ENCODE data around the gene METTL24.

Gene METTL24

DNA sequence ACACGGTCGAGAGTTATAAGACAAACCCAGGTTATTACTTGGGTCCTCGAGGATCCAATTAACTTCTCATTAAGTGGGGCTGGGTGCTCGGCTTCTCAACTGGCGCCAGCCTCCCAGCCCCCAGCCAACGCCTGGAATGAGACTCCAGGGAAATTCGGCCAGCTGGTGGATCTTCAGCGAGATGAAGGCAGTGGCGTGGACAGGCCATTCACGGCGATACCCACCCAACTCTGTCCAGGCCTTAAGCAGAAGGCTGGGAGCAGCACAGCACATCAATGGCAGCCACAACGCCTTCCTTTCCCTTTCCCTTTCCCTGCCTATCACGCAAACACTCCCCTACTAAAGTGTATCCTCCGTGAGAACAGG is 868 bp downstream of the METTL24 start:
- Histone ChIP-seq H3K9me2 (replicated peaks; ENCODE audit: low read depth, low read length) (no peaks in the 10 kb centered on the region), H3K9me3 (ENCODE audit: insufficient read depth, low read depth, low read length) (peaks cover 3% of the 10 kb centered on the region; the same call in 1 of the 2 replicates), H2AFZ (ENCODE audit: low read length) (no peak overlapping the region), H3F3A (ENCODE audit: low read depth) (no peaks in the 10 kb centered on the region), H3K79me2 (ENCODE audit: insufficient read depth, low read length) (no peaks in the 10 kb centered on the region), H3K27me3 (ENCODE audit: insufficient read depth, low read length, poor library complexity, severe bottlenecking) (no peaks in the 10 kb centered on the region), H3K4me3 (ENCODE audit: low read length, poor library complexity, severe bottlenecking) (no peak overlapping the region), H3K4me2 (ENCODE audit: low read depth, low read length, poor library complexity, severe bottlenecking) (no peak overlapping the region), H3K9ac (ENCODE audit: low read depth, low read length, poor library complexity, severe bottlenecking) (no peak overlapping the region), H3K4me1 (ENCODE audit: insufficient read depth, low read length, poor library complexity, severe bottlenecking) (peaks cover 15% of the 10 kb centered on the region), H4K20me1 (ENCODE audit: insufficient read depth, low read length, poor library complexity, severe bottlenecking) (no peaks in the 10 kb centered on the region), H3K36me3 (ENCODE audit: insufficient read depth, low read length) (no peaks in the 10 kb centered on the region)
- TF ChIP-seq EZH2phosphoT487 (IDR thresholded peaks at IDR 0.05; ENCODE audit: borderline replicate concordance) = no peak
- TF ChIP-seq CTCF (conservative IDR thresholded peaks at IDR 0.05; ENCODE audit: low read length) = no peak

DNA sequence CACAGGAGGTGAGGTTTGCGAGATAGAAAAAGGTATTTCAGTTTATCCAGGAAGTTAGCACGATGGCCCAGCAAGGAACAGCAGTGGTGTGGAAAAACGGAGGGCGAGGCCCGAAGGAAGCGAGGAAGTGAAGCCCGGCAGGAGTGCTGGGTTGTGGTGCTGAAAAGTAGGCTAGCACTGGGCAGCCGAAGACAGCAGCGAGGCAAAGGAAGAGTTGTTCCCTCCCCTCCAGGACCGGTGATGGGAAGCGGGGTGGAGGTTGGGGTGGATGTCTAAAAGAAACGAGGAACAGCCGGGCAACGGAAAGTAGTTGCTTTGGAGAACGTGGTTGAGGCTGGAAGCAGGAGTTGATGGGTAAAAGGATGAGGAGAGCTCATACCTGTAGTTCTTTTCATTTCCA is 1.4 kb downstream of the METTL24 start:
- H3K36me3 ChIP-seq (ENCODE audit: insufficient read depth, low read length) = no peaks in the 10 kb centered on the region
- H3K79me2 ChIP-seq (ENCODE audit: insufficient read depth, low read length) = no peaks in the 10 kb centered on the region
- no peaks in the 10 kb centered on the region for H3F3A ChIP-seq (ENCODE audit: low read depth)
- no peak overlapping the region for H3K9ac ChIP-seq (ENCODE audit: low read depth, low read length, poor library complexity, severe bottlenecking)
- H3K9me2 ChIP-seq (replicated peaks; ENCODE audit: low read depth, low read length) = no peaks in the 10 kb centered on the region
- H3K9me3 ChIP-seq (ENCODE audit: insufficient read depth, low read depth, low read length) = peaks cover 3% of the 10 kb centered on the region; the same call in 1 of the 2 replicates
- no peak overlapping the region for H2AFZ ChIP-seq (ENCODE audit: low read length)
- H3K4me1 ChIP-seq (ENCODE audit: insufficient read depth, low read length, poor library complexity, severe bottlenecking) = peaks cover 15% of the 10 kb centered on the region
- no peak overlapping the region for H3K4me2 ChIP-seq (ENCODE audit: low read depth, low read length, poor library complexity, severe bottlenecking)
- H4K20me1 ChIP-seq (ENCODE audit: insufficient read depth, low read length, poor library complexity, severe bottlenecking) = no peaks in the 10 kb centered on the region
- H3K4me3 ChIP-seq (ENCODE audit: low read length, poor library complexity, severe bottlenecking) = no peak overlapping the region
- TF ChIP-seq EZH2phosphoT487 (IDR thresholded peaks at IDR 0.05; ENCODE audit: borderline replicate concordance) = no peak
- TF ChIP-seq CTCF (conservative IDR thresholded peaks at IDR 0.05; ENCODE audit: low read length) = no peak
- no peaks in the 10 kb centered on the region for H3K27me3 ChIP-seq (ENCODE audit: insufficient read depth, low read length, poor library complexity, severe bottlenecking)

- Histone ChIP-seq H3K36me3 (ENCODE audit: insufficient read depth, low read length) (no peaks in the 10 kb centered on the region), H2AFZ (ENCODE audit: low read length) (no peak overlapping the region), H3K4me2 (ENCODE audit: low read depth, low read length, poor library complexity, severe bottlenecking) (no peak overlapping the region), H3K9me2 (replicated peaks; ENCODE audit: low read depth, low read length) (no peaks in the 10 kb centered on the region), H3F3A (ENCODE audit: low read depth) (no peaks in the 10 kb centered on the region), H3K4me3 (ENCODE audit: low read length, poor library complexity, severe bottlenecking) (no peak overlapping the region), H3K4me1 (ENCODE audit: insufficient read depth, low read length, poor library complexity, severe bottlenecking) (peaks cover 12% of the 10 kb centered on the region), H3K9me3 (ENCODE audit: insufficient read depth, low read depth, low read length) (no peaks in the 10 kb centered on the region), H3K79me2 (ENCODE audit: insufficient read depth, low read length) (no peaks in the 10 kb centered on the region), H3K9ac (ENCODE audit: low read depth, low read length, poor library complexity, severe bottlenecking) (no peak overlapping the region), H3K27me3 (ENCODE audit: insufficient read depth, low read length, poor library complexity, severe bottlenecking) (no peaks in the 10 kb centered on the region), H4K20me1 (ENCODE audit: insufficient read depth, low read length, poor library complexity, severe bottlenecking) (no peaks in the 10 kb centered on the region)
- no peak for TF ChIP-seq CTCF (conservative IDR thresholded peaks at IDR 0.05; ENCODE audit: low read length)
- no peak for TF ChIP-seq EZH2phosphoT487 (IDR thresholded peaks at IDR 0.05; ENCODE audit: borderline replicate concordance)
Measured at GRCh38 chr6:110355727-110356126, 2.4 kb downstream of the METTL24 start.
